ENCODE measurements around the gene KRT17. TPM values are rescaled to one million over a fixed set of nuclear protein-coding genes. Genes with fewer than 3 reads are reported as not detected.

The KRT17 gene
- total and polyA plus RNA-seq, 2 experiments from 2014 or later: 59.5 to 118 TPM

- Histone ChIP-seq H3K4me2 (peak overlapping the region; percentile 12), H3K4me1 (ENCODE audit: insufficient read depth) (peaks cover 19% of the 10 kb centered on the region), H3K9me3 (ENCODE audit: low read depth) (no peaks in the 10 kb centered on the region), H3K79me2 (no peaks in the 10 kb centered on the region), H3K4me3 (no peak overlapping the region), H4K20me1 (ENCODE audit: insufficient read depth, poor library complexity, severe bottlenecking) (no peaks in the 10 kb centered on the region), H2AFZ (no peak overlapping the region), H3K27me3 (no peaks in the 10 kb centered on the region), H3K9me2 (replicated peaks; ENCODE audit: insufficient read depth) (no peaks in the 10 kb centered on the region), H3K36me3 (replicated peaks; ENCODE audit: insufficient read depth, low read depth) (no peaks in the 10 kb centered on the region), H3K27ac (peak overlapping the region; percentile 80)
- TF ChIP-seq, protein P1, sequence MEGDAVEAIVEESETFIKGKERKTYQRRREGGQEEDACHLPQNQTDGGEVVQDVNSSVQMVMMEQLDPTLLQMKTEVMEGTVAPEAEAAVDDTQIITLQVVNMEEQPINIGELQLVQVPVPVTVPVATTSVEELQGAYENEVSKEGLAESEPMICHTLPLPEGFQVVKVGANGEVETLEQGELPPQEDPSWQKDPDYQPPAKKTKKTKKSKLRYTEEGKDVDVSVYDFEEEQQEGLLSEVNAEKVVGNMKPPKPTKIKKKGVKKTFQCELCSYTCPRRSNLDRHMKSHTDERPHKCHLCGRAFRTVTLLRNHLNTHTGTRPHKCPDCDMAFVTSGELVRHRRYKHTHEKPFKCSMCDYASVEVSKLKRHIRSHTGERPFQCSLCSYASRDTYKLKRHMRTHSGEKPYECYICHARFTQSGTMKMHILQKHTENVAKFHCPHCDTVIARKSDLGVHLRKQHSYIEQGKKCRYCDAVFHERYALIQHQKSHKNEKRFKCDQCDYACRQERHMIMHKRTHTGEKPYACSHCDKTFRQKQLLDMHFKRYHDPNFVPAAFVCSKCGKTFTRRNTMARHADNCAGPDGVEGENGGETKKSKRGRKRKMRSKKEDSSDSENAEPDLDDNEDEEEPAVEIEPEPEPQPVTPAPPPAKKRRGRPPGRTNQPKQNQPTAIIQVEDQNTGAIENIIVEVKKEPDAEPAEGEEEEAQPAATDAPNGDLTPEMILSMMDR (IDR thresholded peaks at IDR 0.05; ENCODE audit: poor library complexity): no peak
- TF ChIP-seq EZH2 (IDR thresholded peaks at IDR 0.05; ENCODE audit: borderline replicate concordance): no peak
- no peak for TF ChIP-seq EZH2phosphoT487 (IDR thresholded peaks at IDR 0.05; ENCODE audit: low read depth, severe bottlenecking, unreplicated experiment)
- 60% methylated on average over 28 of the region's 28 CpGs for WGBS (ENCODE audit: low lambda C conversion rate, missing lambda C conversion rate)
- DNase-seq (ENCODE audit: low spot score): peak; percentile 75
Measured at GRCh38 chr17:41635121-41636097, 11.0 kb upstream of the KRT17 start.

GRCh38 chr17:41634639-41635038, 10.3 kb upstream of the KRT17 start:
- Histone ChIP-seq H3K9me3 (ENCODE audit: low read depth) (no peaks in the 10 kb centered on the region), H3K4me3 (no peak overlapping the region), H3K4me1 (ENCODE audit: insufficient read depth) (peaks cover 19% of the 10 kb centered on the region), H3K27me3 (no peaks in the 10 kb centered on the region), H3K4me2 (no peak overlapping the region), H3K36me3 (replicated peaks; ENCODE audit: insufficient read depth, low read depth) (no peaks in the 10 kb centered on the region), H3K79me2 (no peaks in the 10 kb centered on the region), H2AFZ (no peak overlapping the region), H3K27ac (peak overlapping the region; percentile 80), H4K20me1 (ENCODE audit: insufficient read depth, poor library complexity, severe bottlenecking) (no peaks in the 10 kb centered on the region), H3K9me2 (replicated peaks; ENCODE audit: insufficient read depth) (no peaks in the 10 kb centered on the region)
- no peak for DNase-seq (ENCODE audit: low spot score)
- 68% methylated on average over 7 of the region's 7 CpGs for WGBS (ENCODE audit: low lambda C conversion rate, missing lambda C conversion rate)
- no peak for TF ChIP-seq EZH2 (IDR thresholded peaks at IDR 0.05; ENCODE audit: borderline replicate concordance)
- TF ChIP-seq, protein P1 (IDR thresholded peaks at IDR 0.05; ENCODE audit: poor library complexity): no peak
- no peak for TF ChIP-seq EZH2phosphoT487 (IDR thresholded peaks at IDR 0.05; ENCODE audit: low read depth, severe bottlenecking, unreplicated experiment)

DNA sequence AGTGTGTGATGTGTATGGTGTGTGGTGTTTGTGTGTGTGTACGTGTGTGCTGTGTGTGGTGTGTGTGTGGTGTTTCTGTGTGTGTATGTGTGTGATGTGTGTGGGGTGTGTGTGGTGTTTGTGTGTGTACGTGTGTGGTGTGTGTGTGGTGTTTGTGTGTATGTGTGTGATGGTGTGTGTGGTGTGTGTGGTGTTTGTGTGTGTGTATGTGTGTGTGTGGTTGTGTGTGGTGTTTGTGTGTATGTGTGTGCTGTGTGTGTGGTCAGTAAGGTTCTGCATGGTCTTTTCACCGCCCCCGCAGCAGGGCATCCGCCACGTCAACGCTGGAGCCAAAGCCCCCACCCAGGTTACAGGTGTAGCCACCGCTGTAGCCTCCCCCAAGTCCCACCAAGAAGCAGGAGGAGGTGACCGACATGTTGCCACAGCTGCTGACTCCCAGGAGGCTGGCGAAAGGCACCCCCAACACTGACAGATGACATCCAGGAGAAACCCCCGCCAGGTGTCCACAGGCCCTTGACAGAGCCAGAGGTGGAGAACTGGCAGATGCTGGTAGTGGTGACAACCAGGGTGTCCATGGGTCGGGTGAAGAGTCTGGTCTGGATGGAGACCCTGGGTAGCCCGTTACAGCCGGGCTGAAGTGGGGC, 9.3 kb upstream of the KRT17 start:
- Histone ChIP-seq H3K9me2 (replicated peaks; ENCODE audit: insufficient read depth) (no peaks in the 10 kb centered on the region), H3K4me2 (no peak overlapping the region), H3K79me2 (no peaks in the 10 kb centered on the region), H2AFZ (no peak overlapping the region), H3K27ac (peak overlapping the region; percentile 80), H3K27me3 (no peaks in the 10 kb centered on the region), H4K20me1 (ENCODE audit: insufficient read depth, poor library complexity, severe bottlenecking) (no peaks in the 10 kb centered on the region), H3K4me3 (no peak overlapping the region), H3K4me1 (ENCODE audit: insufficient read depth) (peaks cover 19% of the 10 kb centered on the region), H3K36me3 (replicated peaks; ENCODE audit: insufficient read depth, low read depth) (no peaks in the 10 kb centered on the region), H3K9me3 (ENCODE audit: low read depth) (no peaks in the 10 kb centered on the region)
- TF ChIP-seq EZH2phosphoT487 (IDR thresholded peaks at IDR 0.05; ENCODE audit: low read depth, severe bottlenecking, unreplicated experiment) (no peak), EZH2 (IDR thresholded peaks at IDR 0.05; ENCODE audit: borderline replicate concordance) (no peak)
- TF ChIP-seq, protein P1 (IDR thresholded peaks at IDR 0.05; ENCODE audit: poor library complexity): no peak
- 95% methylated on average over 8 of the region's 14 CpGs for WGBS (ENCODE audit: low lambda C conversion rate, missing lambda C conversion rate)
- DNase-seq (ENCODE audit: low spot score): no peak

Measured in hepatocyte (in vitro differentiated cells).